Lung (tissue), 12 donors: Measurements from ENCODE around the gene LIMCH1. TPM values are rescaled to one million over a fixed set of nuclear protein-coding genes. Genes with fewer than 3 reads are reported as not detected.

Experiments
- ATAC-seq: fragments of 200-7000 bp; cut with Tn5 transposase; one replicate; pipeline ENCODE4 v1.9.1; 2020; ENCODE audit warnings: moderate number of reproducible peaks; ENCODE audit not compliant: insufficient read depth, low FRiP score
- DNase-seq, 3 donors: peaks; one replicate each; pipeline ENCODE4 v3.0.0-alpha.2; 2013 to 2017
- H3K27ac ChIP-seq, 2 donors: one replicate each; pipeline ENCODE4 v1.5.1; 2013; ENCODE audit warnings: mild to moderate bottlenecking in 2 of 2, moderate library complexity in 2 of 2, control low read depth in 1 of 2, inconsistent platforms in 1 of 2, low read depth in 1 of 2, low read length in 1 of 2
- H3K27me3 ChIP-seq, 3 donors: one replicate each; pipeline ENCODE4 v1.5.1; 2013; ENCODE audit warnings: low read length in 2 of 3; ENCODE audit not compliant: control insufficient read depth in 3 of 3, insufficient read depth in 3 of 3
- H3K36me3 ChIP-seq, 4 donors: one replicate each; pipeline ENCODE4 v1.5.1; 2013; ENCODE audit warnings: low read length in 4 of 4, mild to moderate bottlenecking in 1 of 4, moderate library complexity in 1 of 4; ENCODE audit not compliant: control insufficient read depth in 4 of 4, insufficient read depth in 4 of 4
- H3K4me1 ChIP-seq, 5 donors: one replicate each; pipeline ENCODE4 v1.5.1; 2013; ENCODE audit warnings: low read length in 5 of 5, mild to moderate bottlenecking in 2 of 5, moderate library complexity in 1 of 5; ENCODE audit not compliant: control insufficient read depth in 5 of 5, insufficient read depth in 5 of 5
- H3K4me3 ChIP-seq: one replicate; pipeline ENCODE4 v1.5.1; 2013; ENCODE audit warnings: mild to moderate bottlenecking, control low read depth, moderate library complexity
- H3K9ac ChIP-seq, 2 donors: one replicate each; pipeline ENCODE4 v1.5.1; 2013; ENCODE audit warnings: low read length in 2 of 2, control low read depth in 1 of 2; ENCODE audit not compliant: insufficient read depth in 1 of 2
- H3K9me3 ChIP-seq, 4 donors: one replicate each; pipeline ENCODE4 v1.5.1; 2013; ENCODE audit warnings: low read length in 3 of 4, mild to moderate bottlenecking in 1 of 4, moderate library complexity in 1 of 4; ENCODE audit not compliant: control insufficient read depth in 4 of 4, insufficient read depth in 3 of 4
- WGBS, 2 donors: extraction: QIAGEN DNeasy Blood & Tissue Kit; methylation state at CpG; one replicate each; pipeline ENCODE4 v1.1.7; 2013; 5-methylcytosine and 5-hydroxymethylcytosine counted together
- polyA plus RNA-seq, 2 donors: library from polyadenylated mRNA; stranded (reverse); fragments of 200-250 nt; gene quantifications; one replicate each; pipeline ENCODE4 v1.2.1, GENCODE V29; 2013
- total RNA-seq, 2 donors: library from RNA; depleted of rRNA in 1 of 2; stranded (reverse); fragments of >200 nt in 1 of 2; gene quantifications; one replicate each; pipeline ENCODE4 v1.2.1, GENCODE V29; 2014 to 2021
- TF ChIP-seq, protein P1 (sequence below): IDR thresholded peaks from 2 replicates; pipeline ENCODE4 v1.5.1; 2012; ENCODE audit warnings: mild to moderate bottlenecking; ENCODE audit errors: control extremely low read depth, extremely low read depth
- donor health status: control.
- donor health status: control.
- donor health status: Bipolar disorder and iron deficiency.
- donor health status: healthy.
- donor health status: DM: yes; HTN: yes; CAD: no.

The LIMCH1 gene
- total and polyA plus RNA-seq, 4 donors = 43.4 to 299 (median 128) TPM

DNA sequence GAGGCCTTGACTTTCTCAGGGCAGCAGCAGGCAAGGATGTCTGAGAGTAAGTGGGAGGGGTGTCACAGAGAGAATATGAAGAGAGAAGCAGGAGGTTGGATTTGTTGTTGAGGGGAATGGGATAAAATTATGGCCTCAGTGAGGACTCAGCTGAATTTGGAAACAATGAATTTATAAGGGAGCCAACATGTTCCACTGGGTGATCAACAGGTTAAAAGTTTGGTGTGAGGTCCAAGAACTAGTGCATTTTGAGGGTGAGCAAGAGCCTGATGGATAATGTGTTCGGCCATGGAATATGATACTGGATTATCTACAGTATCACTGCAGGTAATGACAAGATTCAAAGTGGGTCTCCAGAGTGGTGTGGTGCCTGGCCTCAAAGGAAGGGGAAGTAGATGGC, 33.5 kb downstream of the LIMCH1 start:
- no peaks in the 10 kb centered on the region for H3K27me3 ChIP-seq
- DNase-seq (no peak), ATAC-seq (no peak)
- WGBS, 2 donors = 81 to 84% methylated on average over 1 of the region's 1 CpG
- H3K36me3 ChIP-seq = peaks cover 0 to 3% (median 0%) of the 10 kb centered on the region in 4 donors
- H3K4me3 ChIP-seq = no peak overlapping the region
- H3K9me3 ChIP-seq = no peaks in the 10 kb centered on the region
- no peak overlapping the region for H3K9ac ChIP-seq
- peaks cover 3 to 38% (median 28%) of the 10 kb centered on the region in 5 donors for H3K4me1 ChIP-seq
- TF ChIP-seq, protein P1, sequence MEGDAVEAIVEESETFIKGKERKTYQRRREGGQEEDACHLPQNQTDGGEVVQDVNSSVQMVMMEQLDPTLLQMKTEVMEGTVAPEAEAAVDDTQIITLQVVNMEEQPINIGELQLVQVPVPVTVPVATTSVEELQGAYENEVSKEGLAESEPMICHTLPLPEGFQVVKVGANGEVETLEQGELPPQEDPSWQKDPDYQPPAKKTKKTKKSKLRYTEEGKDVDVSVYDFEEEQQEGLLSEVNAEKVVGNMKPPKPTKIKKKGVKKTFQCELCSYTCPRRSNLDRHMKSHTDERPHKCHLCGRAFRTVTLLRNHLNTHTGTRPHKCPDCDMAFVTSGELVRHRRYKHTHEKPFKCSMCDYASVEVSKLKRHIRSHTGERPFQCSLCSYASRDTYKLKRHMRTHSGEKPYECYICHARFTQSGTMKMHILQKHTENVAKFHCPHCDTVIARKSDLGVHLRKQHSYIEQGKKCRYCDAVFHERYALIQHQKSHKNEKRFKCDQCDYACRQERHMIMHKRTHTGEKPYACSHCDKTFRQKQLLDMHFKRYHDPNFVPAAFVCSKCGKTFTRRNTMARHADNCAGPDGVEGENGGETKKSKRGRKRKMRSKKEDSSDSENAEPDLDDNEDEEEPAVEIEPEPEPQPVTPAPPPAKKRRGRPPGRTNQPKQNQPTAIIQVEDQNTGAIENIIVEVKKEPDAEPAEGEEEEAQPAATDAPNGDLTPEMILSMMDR = no peak
- H3K27ac ChIP-seq = peak overlapping the region; percentile 53 to 75

DNA sequence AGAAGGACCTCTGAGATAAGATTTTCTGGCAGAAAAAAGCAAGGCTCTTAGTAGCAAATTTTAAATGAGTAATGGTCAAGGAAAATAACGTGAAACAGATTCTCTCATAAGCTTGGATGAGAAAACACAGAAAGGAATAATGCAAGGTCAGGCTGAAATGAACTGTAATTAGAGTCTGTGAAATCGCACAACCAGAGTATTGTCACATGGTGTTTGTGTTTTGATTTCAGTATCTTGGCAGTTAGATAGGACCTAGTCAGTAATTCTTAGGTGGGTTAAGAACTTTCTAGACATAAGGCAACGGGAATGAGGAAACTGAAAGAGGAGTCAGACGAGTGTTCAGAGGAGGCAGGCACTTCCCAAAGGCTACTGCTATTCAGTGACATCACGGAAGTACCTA, 34.6 kb downstream of the LIMCH1 start:
- Histone ChIP-seq H3K9ac (peak overlapping the region in 1 of 2 donors; percentile 67), H3K27ac (peak overlapping the region in 1 of 2 donors; percentile 75), H3K27me3 (no peaks in the 10 kb centered on the region), H3K36me3 (peaks cover 0 to 3% (median 0%) of the 10 kb centered on the region in 4 donors), H3K9me3 (no peaks in the 10 kb centered on the region), H3K4me3 (no peak overlapping the region), H3K4me1 (peaks cover 2 to 38% (median 28%) of the 10 kb centered on the region in 5 donors)
- 43 to 58% methylated on average over 5 of the region's 5 CpGs for WGBS, 2 donors
- DNase-seq = peak in 2 of 3 donors; percentile 53 to 60
- ATAC-seq = no peak
- TF ChIP-seq, protein P1 = no peak

DNA sequence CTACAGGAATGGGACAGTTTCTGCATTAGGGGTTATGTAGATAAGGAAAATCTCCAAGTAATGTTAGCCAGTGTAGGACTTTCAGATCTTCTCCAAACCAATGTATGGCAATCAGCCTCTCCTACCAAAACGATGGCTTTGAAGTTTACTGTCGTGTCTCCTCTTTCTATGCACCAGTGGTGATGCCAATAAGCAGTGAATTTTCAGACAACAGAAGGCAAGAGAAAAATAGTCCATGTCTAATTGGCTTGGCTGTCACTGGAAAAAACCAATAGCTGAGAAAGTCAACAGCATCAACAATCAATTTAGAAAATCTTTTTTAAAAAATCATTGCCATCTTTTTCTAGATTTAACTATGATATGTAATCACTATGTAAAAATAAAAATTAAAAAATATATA, 35.0 kb downstream of the LIMCH1 start:
- Histone ChIP-seq H3K4me3 (no peak overlapping the region), H3K4me1 (peaks cover 2 to 38% (median 28%) of the 10 kb centered on the region in 5 donors), H3K9ac (peak overlapping the region in 1 of 2 donors; percentile 67), H3K27ac (peak overlapping the region; percentile 31 to 75), H3K27me3 (no peaks in the 10 kb centered on the region), H3K9me3 (no peaks in the 10 kb centered on the region), H3K36me3 (peaks cover 0 to 3% (median under 1%) of the 10 kb centered on the region in 4 donors)
- 62 to 63% methylated on average over 2 of the region's 2 CpGs for WGBS, 2 donors
- TF ChIP-seq, protein P1 = no peak
- ATAC-seq (no peak), DNase-seq (no peak)

DNA sequence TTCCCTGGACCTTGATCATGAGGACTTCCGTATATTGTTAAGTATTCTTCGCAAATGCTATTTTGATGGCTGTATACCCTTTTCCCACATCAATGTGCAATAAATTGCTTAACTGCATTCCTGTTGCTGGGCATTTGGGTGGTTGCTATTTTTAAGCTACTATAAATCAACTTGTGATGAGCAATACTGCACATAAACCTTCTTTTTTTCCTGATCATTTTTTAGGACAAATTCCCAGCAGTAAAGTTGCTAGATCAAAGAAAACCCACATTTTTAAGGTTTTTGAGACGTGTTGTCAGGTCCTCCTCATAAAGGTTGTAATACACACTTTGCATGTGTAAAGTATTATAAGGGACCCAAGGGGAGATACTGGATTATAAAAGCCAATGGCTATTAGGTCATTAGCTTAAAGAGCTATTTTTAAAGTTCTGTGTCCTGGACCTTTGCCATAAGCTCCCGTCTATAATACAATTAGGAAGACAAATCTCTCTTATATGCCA, 35.6 kb downstream of the LIMCH1 start:
- Histone ChIP-seq H3K4me1 (peaks cover 4 to 36% (median 28%) of the 10 kb centered on the region in 5 donors), H3K27ac (peak overlapping the region in 1 of 2 donors; percentile 81), H3K27me3 (no peaks in the 10 kb centered on the region), H3K4me3 (no peak overlapping the region), H3K9me3 (no peaks in the 10 kb centered on the region), H3K36me3 (peaks cover 0 to 4% (median 2%) of the 10 kb centered on the region in 4 donors), H3K9ac (no peak overlapping the region)
- TF ChIP-seq, protein P1 = no peak
- DNase-seq = no peak
- no peak for ATAC-seq
- 77% methylated on average over 4 of the region's 4 CpGs for WGBS, 2 donors
